Epithelial cell of esophagus (primary cell): ENCODE results near the gene NCOA5.

Experiments
- DNase-seq: peaks from one replicate; pipeline ENCODE4 v3.0.0; 2010; ENCODE audit warnings: low read depth
- H3K4me3 ChIP-seq: 2 replicates; pipeline ENCODE4 v1.5.1; 2011; ENCODE audit warnings: mild to moderate bottlenecking, low read length, control low read depth
- CTCF ChIP-seq: IDR thresholded peaks from 2 replicates; pipeline ENCODE4 v1.5.1; 2011; ENCODE audit warnings: low read depth, mild to moderate bottlenecking, low read length, control low read depth, inconsistent platforms; ENCODE audit not compliant: insufficient read depth; ENCODE audit errors: missing control alignments

NCOA5 gene

GRCh38 chr20:46089167-46089416 is 670 bp downstream of the NCOA5 start:
- peak overlapping the region; percentile 68 for H3K4me3 ChIP-seq
- DNase-seq = no peak
- TF ChIP-seq CTCF = no peak

- TF ChIP-seq CTCF = no peak
- H3K4me3 ChIP-seq = peak overlapping the region; percentile 68
- peak; percentile 36 for DNase-seq
These were observed 1.2 kb downstream of the NCOA5 start for GRCh38 chr20:46088409-46089166.

- TF ChIP-seq CTCF = peak; percentile 40
- H3K4me3 ChIP-seq = no peak overlapping the region
- DNase-seq = no peak
These were observed 2.6 kb downstream of the NCOA5 start for GRCh38 chr20:46087161-46087560.

GRCh38 chr20:46085179-46085851 is 4.4 kb downstream of the NCOA5 start:
- no peak for TF ChIP-seq CTCF
- H3K4me3 ChIP-seq = no peak overlapping the region
- peak; percentile 43 for DNase-seq

GRCh38 chr20:46084805-46085178 is 5.0 kb downstream of the NCOA5 start:
- no peak for TF ChIP-seq CTCF
- no peak for DNase-seq
- H3K4me3 ChIP-seq = no peak overlapping the region

GRCh38 chr20:46083531-46084061 is 6.2 kb downstream of the NCOA5 start:
- no peak for TF ChIP-seq CTCF
- DNase-seq = no peak
- H3K4me3 ChIP-seq = no peak overlapping the region

- no peak for DNase-seq
- TF ChIP-seq CTCF = no peak
- no peak overlapping the region for H3K4me3 ChIP-seq
These were observed 6.7 kb downstream of the NCOA5 start for GRCh38 chr20:46083101-46083500.
